HEK293T (cell line): ENCODE results near the gene JAZF1.

Source experiments
- ARNT ChIP-seq: fragments of 450-650 bp; IDR thresholded peaks from 2 replicates; pipeline ENCODE4 v1.6.1; 2017; ENCODE audit warnings: mild to moderate bottlenecking
- BHLHE40 ChIP-seq: fragments of 450-650 bp; IDR thresholded peaks from 2 replicates; pipeline ENCODE4 v1.6.1; 2016; ENCODE audit warnings: mild to moderate bottlenecking, moderate library complexity, borderline replicate concordance
- ELF4 ChIP-seq: fragments of 450-650 bp; IDR thresholded peaks from 2 replicates; pipeline ENCODE4 v1.6.1; 2017; ENCODE audit warnings: antibody characterized with exemption
- FOXA1 ChIP-seq: fragments of 450-650 bp; IDR thresholded peaks from 2 replicates; pipeline ENCODE4 v1.6.1; 2016; ENCODE audit warnings: mild to moderate bottlenecking
- FOXK2 ChIP-seq: fragments of 450-650 bp; IDR thresholded peaks from 2 replicates; pipeline ENCODE4 v1.6.1; 2016; ENCODE audit warnings: mild to moderate bottlenecking
- FOXM1 ChIP-seq: fragments of 450-650 bp; IDR thresholded peaks from 2 replicates; pipeline ENCODE4 v1.6.1; 2017; ENCODE audit warnings: mild to moderate bottlenecking, borderline replicate concordance
- HDGF ChIP-seq: fragments of 450-650 bp; IDR thresholded peaks from 2 replicates; pipeline ENCODE4 v1.6.1; 2017; ENCODE audit warnings: antibody characterized with exemption, borderline replicate concordance
- LEF1 ChIP-seq: fragments of 450-650 bp; IDR thresholded peaks from 2 replicates; pipeline ENCODE4 v1.6.1; 2017; ENCODE audit warnings: mild to moderate bottlenecking, borderline replicate concordance
- NFRKB ChIP-seq: fragments of 450-650 bp; IDR thresholded peaks from 2 replicates; pipeline ENCODE4 v1.6.1; 2016; ENCODE audit warnings: mild to moderate bottlenecking, moderate library complexity
- SP1 ChIP-seq: fragments of 450-650 bp; IDR thresholded peaks from 2 replicates; pipeline ENCODE4 v1.6.1; 2017
- SUZ12 ChIP-seq: fragments of 450-650 bp; IDR thresholded peaks from 2 replicates; pipeline ENCODE4 v1.6.1; 2016; ENCODE audit warnings: mild to moderate bottlenecking
- TARDBP ChIP-seq: fragments of 450-650 bp; IDR thresholded peaks from 2 replicates; pipeline ENCODE4 v1.6.1; 2016
- ZNF384 ChIP-seq: fragments of 450-650 bp; IDR thresholded peaks from 2 replicates; pipeline ENCODE4 v1.6.1; 2016
- TF ChIP-seq, protein P1 (sequence below): fragments of 450-650 bp; IDR thresholded peaks from 2 replicates; pipeline ENCODE4 v1.6.1; 2016

DNA sequence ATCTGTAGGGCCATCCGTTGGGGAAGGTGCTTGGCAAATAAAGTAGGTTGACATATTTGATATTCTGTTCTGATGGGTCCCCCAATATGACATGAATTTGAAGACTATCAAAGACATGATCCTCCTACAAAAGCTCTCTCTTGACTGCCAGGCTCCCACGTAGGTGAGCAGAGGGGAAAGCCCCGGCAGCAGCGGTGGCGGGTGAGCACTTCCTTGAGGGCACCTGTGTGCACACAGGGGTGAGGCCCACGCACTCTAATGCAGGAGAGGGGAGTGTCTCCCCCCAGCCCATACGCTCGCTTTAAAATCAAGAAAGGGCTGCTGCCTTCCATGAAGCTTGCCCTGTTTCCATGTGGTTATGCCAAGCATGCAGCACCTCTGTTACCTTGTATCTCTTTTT, 340.3 kb downstream of the JAZF1 start:
- TF ChIP-seq BHLHE40, result no peak
- TF ChIP-seq ELF4, result no peak
- no peak for TF ChIP-seq FOXA1
- TF ChIP-seq TARDBP, result no peak
- no peak for TF ChIP-seq ZNF384
- TF ChIP-seq, protein P1, sequence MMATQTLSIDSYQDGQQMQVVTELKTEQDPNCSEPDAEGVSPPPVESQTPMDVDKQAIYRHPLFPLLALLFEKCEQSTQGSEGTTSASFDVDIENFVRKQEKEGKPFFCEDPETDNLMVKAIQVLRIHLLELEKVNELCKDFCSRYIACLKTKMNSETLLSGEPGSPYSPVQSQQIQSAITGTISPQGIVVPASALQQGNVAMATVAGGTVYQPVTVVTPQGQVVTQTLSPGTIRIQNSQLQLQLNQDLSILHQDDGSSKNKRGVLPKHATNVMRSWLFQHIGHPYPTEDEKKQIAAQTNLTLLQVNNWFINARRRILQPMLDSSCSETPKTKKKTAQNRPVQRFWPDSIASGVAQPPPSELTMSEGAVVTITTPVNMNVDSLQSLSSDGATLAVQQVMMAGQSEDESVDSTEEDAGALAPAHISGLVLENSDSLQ, result no peak
- TF ChIP-seq LEF1, result no peak
- TF ChIP-seq NFRKB, result no peak
- no peak for TF ChIP-seq FOXM1
- no peak for TF ChIP-seq FOXK2
- TF ChIP-seq HDGF, result no peak
- TF ChIP-seq SUZ12, result no peak
- TF ChIP-seq ARNT, result no peak
- no peak for TF ChIP-seq SP1
